Erythroblast (primary cell): ENCODE measurements around the gene TP63.

Experiments
- DNase-seq, 2 experiments: peaks; one replicate each; lab custom pipeline; 2025; lab: John Stamatoyannopoulos, UW
- GATA1 ChIP-seq: IDR thresholded peaks from 2 replicates; pipeline ENCODE4 v1.6.1; 2011; ENCODE audit warnings: low read depth, mild to moderate bottlenecking, control low read depth, low read length, moderate library complexity
- POLR2A ChIP-seq: IDR thresholded peaks from 2 replicates; pipeline ENCODE4 v1.6.1; 2011; ENCODE audit warnings: mild to moderate bottlenecking, low read length

Gene TP63

GRCh38 chr3:189941125-189941524 lies 309.9 kb downstream of the TP63 start:
- TF ChIP-seq GATA1 (no peak), POLR2A (no peak)
- no peak for DNase-seq

- TF ChIP-seq GATA1 (no peak), POLR2A (no peak)
- DNase-seq = no peak
Measured at GRCh38 chr3:189941679-189942078, 310.5 kb downstream of the TP63 start.

- no peak for DNase-seq
- no peak for TF ChIP-seq GATA1
- TF ChIP-seq POLR2A = no peak
Measured at GRCh38 chr3:189942948-189943347, 311.8 kb downstream of the TP63 start.

- TF ChIP-seq GATA1 = no peak
- no peak for TF ChIP-seq POLR2A
- no peak for DNase-seq
Measured at GRCh38 chr3:189944285-189945145, 313.3 kb downstream of the TP63 start.

GRCh38 chr3:189945935-189946709 lies 314.9 kb downstream of the TP63 start:
- DNase-seq = no peak
- TF ChIP-seq POLR2A (no peak), GATA1 (no peak)
